Stimulated activated CD4-positive, alpha-beta T cell treated with anti-CD3 and anti-CD28 coated beads, Interleukin-12 subunit alpha, Interleukin-12 subunit beta, amount 100 ng/mL, for 4 hours (primary cell): Measurements from ENCODE around the gene CD300A.

ENCODE experiments used
- DNase-seq: peaks from one replicate; pipeline ENCODE4 v3.0.0-alpha.2; 2020

CD300A gene

GRCh38 chr17:74457146-74457819 is 9.2 kb upstream of the CD300A start:
- peak; percentile 74 for DNase-seq

GRCh38 chr17:74457820-74458166 is 8.6 kb upstream of the CD300A start:
- no peak for DNase-seq

- no peak for DNase-seq
These were observed 7.6 kb upstream of the CD300A start for GRCh38 chr17:74458835-74459234.

- no peak for DNase-seq
These were observed 6.8 kb upstream of the CD300A start for GRCh38 chr17:74459622-74460021.

- DNase-seq, result no peak
These were observed 6.2 kb upstream of the CD300A start for GRCh38 chr17:74460241-74460640.

GRCh38 chr17:74460996-74461395 is 5.4 kb upstream of the CD300A start:
- DNase-seq, result no peak

GRCh38 chr17:74461611-74462010 is 4.8 kb upstream of the CD300A start:
- DNase-seq, result no peak

- DNase-seq, result no peak
These were observed 1.6 kb upstream of the CD300A start for GRCh38 chr17:74464730-74465377.

- no peak for DNase-seq
These were observed 890 bp upstream of the CD300A start for GRCh38 chr17:74465378-74466110.

- DNase-seq, result no peak
These were observed 372 bp downstream of the CD300A start for GRCh38 chr17:74466828-74467184.

- no peak for DNase-seq
These were observed 952 bp downstream of the CD300A start for GRCh38 chr17:74467221-74467951.

- no peak for DNase-seq
These were observed 4.9 kb downstream of the CD300A start for GRCh38 chr17:74471341-74471740.

GRCh38 chr17:74472890-74473289 is 6.5 kb downstream of the CD300A start:
- no peak for DNase-seq

- DNase-seq, result no peak
These were observed 6.9 kb downstream of the CD300A start for GRCh38 chr17:74473294-74473693.

GRCh38 chr17:74474043-74474792 is 7.8 kb downstream of the CD300A start:
- DNase-seq, result no peak

GRCh38 chr17:74475189-74475588 is 8.8 kb downstream of the CD300A start:
- DNase-seq, result no peak

GRCh38 chr17:74477411-74477810 is 11.0 kb downstream of the CD300A start:
- DNase-seq, result no peak

- DNase-seq, result no peak
These were observed 12.1 kb downstream of the CD300A start for GRCh38 chr17:74478420-74479100.

- DNase-seq, result no peak
These were observed 13.9 kb downstream of the CD300A start for GRCh38 chr17:74480290-74480689.

GRCh38 chr17:74481621-74482020 is 15.2 kb downstream of the CD300A start:
- no peak for DNase-seq

- no peak for DNase-seq
These were observed 17.6 kb downstream of the CD300A start for GRCh38 chr17:74484066-74484465.

- DNase-seq, result no peak
These were observed 18.7 kb downstream of the CD300A start for GRCh38 chr17:74485022-74485743.
